Activated T-helper 1 cell treated with anti-CD3 and anti-CD28 coated beads, Interleukin-2, amount 50 U/mL, for 16 hours (primary cell): Measurements from ENCODE around the gene PTPN4.
"Not testable (repeated sequence)": the region's sequence is repeated elsewhere in the genome, so short reads cannot be mapped to it uniquely, and the experiment has no call there.

Experiments
- DNase-seq, 2 donors: peaks; one replicate each; pipeline ENCODE4 v3.0.0-alpha.2; 2020; ENCODE audit warnings: low read depth in 1 of 2, low spot score in 1 of 2

Gene PTPN4

DNA sequence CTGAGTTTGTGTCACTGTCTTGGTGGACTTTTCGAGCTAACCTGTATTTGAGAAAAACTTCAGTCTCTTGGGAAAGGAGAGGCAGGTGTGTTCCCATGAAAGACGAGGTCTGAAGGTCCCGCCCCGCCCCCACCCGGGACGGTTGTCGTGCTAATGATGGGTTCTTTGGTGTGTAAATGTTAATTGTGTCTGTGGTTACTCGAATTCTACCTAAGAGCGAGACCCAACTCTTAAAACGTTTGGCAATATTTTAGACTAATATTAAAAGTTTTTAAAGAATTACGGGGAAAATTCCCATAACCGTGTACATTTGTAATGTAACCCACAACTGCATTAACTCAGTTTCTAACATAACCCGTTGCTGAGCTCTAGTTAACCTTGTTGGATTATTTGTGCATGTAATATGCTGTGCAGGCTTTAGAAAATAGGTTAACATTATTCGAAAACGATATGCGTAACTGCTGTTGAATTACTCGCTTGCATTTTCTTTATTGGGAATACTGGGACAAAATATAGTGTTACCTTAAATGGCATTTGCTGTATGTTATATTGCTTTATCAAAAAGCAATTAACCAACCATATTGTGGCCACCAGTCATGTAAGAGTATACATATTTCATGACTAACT lies 254.0 kb downstream of the PTPN4 start:
- DNase-seq, result no peak

DNA sequence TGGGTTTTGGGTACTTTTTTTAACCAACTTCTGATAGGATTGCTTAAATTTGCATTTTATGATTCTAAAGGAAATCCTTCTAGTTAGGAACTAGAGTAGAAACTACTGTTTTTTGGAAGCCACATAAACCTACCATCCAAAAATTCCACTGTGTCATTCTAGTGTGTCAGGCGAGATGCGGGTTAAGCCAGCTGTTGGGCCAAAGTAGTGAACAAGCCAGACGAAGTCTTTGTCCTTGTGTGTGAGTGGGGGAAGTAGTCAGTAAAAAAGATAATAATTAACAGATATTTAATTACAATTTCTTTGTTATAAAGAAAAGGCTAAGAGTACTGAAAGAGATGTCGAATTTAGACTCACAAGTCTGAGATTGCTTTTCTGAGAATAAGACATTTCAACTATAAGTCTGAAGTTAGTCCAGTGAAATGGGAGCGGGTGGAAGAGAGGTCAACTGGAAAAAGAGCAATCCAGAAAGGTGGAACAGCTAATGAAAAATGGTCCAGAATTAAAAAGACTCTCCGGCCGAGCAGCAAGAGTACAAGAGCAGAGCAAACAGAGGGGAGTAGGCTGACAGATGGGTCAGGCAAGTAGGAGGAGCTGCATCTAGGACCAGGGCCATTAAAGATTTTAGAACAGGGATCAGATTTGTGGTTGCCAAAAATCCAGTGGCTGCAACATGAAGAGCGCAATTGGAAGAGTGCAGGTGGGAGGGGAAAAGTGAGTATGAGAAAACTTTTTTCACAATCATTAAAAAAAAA lies 254.7 kb downstream of the PTPN4 start:
- DNase-seq, result no peak

DNA sequence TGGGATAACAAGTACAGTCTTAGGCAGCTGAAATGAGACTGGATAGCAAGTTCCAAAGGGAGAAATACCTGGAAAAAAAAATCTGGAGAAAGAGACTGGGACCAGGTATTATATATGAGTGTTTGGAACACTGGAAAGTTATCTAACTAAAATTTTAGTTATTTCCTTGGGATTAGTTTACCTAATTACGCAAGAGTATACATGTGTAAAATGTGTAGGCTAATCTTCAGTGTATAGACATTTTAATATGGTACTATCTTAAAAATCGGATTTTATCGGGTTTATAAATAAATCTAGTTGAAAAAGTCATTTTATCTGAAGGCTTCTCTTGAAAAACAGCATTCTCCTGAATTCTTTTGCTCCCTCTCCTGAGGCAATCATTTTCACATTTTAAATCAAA lies 257.1 kb downstream of the PTPN4 start:
- DNase-seq, result no peak

DNA sequence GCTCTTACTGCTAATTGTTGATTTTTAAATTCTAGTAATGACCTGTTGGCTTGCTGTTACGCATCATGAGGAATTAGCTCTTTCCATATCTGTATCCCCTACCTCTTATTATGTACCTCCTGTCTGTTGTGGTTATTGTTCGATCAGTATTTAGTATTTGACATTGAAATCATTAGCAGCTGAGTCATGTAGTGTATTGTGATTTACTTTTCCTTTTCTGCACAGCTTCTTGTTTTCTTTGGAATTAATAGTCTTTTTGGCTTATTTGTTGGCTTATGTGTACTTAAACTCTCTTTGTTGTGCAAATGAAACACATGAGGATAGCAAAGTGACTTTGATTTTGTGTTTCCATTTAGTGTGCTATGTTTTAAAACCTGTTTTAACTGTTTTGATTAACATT lies 257.5 kb downstream of the PTPN4 start:
- DNase-seq, result no peak

DNA sequence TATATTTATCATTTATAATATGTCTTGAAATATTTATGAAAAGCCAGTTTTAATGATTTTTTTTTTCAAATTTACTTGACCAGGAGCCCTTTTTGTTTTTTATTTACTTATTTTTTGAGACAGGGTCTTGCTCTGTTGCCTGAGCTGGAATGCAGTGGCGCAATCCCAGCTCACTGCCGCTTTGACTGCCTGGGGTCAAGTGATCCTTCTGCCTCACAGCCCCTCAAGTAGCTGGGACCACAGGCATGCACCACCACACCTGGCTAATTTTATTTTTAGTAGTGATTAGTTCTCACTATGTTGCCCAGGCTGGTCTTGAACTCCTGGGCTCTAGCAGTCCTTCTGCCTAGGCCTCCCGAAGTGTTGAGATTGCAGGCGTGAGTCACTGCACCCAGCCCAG lies 258.8 kb downstream of the PTPN4 start:
- DNase-seq, result no peak

DNA sequence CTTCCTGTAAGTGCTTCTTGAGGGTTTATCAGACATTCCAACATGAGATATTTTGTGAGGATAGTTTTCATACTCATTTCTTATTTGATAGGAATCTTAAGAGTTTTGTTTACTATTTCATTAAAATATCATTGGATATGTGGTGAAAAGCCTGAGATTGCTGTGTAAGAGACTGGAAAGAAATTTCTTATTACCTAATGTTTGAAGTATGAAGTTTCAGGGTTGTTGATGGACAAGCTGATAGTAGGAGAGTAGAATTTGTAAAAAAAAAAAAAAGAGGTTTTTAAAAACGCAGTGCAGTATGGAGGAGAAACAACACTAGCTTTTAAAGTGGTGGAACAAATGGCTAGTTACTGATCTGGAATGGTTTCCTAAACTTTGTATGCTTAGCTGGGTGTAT lies 260.8 kb downstream of the PTPN4 start:
- DNase-seq, result no peak

DNA sequence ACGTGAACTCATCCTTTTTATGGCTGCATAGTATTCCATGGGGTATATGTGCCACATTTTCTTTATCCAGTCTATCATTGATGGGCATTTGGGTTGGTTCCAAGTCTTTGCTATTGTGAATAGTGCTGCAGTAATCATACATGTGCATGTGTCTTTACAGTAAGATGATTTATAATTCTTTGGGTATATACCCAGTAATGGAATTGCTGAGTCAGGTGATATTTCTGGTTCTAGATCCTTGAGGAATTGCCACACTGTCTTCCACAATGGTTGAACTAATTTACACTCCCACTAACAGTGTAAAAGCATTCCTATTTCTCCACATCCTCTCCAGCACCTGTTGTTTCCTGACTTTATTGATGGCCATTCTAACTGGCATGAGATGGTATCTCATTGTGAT lies 262.8 kb downstream of the PTPN4 start:
- DNase-seq, result not testable (repeated sequence)

DNA sequence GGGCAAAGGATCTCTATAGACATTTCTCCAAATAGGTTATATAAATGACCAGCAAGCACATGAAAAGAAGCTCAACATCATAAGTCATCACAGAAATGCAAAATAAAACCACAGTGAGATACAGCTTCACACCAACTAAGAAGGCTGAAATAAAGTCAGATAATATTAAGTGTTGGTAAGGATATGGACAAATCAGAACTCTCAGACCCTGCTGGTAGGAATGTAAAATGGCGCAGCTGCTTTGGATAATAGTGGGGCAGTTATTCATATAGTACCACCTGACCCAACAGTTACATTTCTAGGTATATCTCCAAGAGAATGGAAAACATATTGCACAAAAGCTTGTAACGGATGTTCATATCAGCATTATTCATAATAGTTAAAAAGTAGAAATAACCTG lies 267.2 kb downstream of the PTPN4 start:
- no peak for DNase-seq

DNA sequence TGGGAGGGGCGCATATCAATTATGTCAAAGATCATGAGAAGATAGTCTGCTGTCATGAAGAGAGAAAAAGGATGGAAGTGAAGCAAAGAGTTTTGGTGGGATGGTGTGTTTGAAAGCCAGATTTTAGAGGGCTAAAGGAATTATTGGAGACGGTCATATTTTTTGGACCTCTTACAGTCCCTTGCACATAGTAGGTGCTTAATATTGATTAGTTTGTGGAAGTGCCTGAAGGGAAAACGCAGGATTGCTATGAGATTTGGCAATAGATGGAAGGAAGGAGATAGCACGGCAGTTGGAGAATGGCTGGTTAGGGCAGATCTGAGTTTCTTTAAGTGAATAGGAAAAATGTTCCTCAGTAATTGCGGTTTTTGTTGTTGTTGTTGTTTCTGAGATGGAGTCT lies 269.1 kb downstream of the PTPN4 start:
- DNase-seq, result no peak

DNA sequence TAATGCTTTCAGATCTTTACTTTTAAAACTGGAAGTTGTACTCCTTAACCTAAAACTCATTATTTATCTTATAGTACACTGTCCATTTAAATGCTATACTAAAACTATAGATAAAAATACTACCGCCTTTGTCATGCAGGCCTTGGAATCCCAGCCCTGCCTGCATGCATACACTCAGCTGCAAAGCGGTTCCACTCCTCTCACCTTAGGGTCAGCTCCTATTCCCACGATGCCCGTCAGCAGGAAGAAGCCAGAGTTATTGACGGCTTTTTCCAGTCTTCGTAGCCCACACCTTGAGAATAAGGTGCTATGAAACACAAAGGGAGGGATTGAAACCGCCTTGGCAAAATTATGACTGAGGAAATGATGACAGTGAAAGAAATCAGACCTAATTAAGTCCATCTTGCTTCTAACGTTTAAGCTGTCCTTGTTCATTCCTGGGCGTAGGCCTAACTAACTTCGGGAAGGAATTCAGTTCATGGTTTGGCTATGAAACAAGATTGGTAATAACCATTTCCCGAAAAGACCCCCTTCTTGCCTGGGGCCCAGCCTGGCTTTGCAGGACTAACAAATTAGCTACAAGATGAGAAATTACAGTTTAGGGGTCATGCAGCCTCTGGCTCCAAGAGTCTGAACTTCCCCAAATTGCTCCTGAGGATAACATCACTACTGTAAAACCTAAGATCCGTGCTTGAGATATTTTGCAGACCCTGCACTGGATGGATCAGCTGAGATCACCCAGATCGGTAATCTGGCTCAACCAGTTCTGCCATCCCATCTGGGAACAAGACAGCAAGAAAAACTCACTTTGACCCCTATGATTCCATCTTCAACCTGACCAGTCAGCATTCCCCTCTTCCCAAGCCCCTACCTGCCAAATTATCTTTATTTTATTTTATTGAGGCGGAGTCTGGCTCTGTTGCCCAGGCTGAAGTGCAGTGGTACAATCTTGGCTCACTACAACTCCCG lies 270.2 kb downstream of the PTPN4 start:
- no peak for DNase-seq

DNA sequence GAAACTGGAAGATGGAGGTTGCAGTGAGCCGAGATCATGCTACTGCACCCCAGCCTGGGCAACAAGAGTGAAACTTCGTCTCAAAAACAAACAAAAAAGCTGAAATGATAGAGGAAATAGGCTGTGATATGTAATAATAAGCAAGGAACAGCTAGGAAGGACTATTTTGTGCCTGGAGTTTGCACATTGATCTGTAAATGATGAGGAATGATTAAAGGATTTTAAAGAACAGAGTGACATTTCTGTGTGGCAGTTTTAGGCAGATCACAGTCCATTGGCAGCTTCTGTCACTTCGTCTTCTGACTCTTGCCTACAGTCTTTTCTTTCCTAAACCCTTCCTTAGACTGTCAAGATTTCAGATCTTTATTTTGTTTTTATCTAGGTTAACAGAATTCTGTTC lies 272.6 kb downstream of the PTPN4 start:
- DNase-seq, result no peak
